Neuronal stem cell (in vitro differentiated cells): ENCODE data around the gene LRMDA.

Experiments used
- DNase-seq: peaks from one replicate; pipeline ENCODE4 v3.0.0-alpha.2; 2013; ENCODE audit warnings: low spot score
- H2AFZ ChIP-seq: one replicate; pipeline ENCODE4 v1.6.1; 2013; ENCODE audit warnings: mild to moderate bottlenecking, low read length, inconsistent platforms
- H2AK5ac ChIP-seq: 2 replicates; pipeline ENCODE4 v1.6.1; 2013; ENCODE audit warnings: low read depth, mild to moderate bottlenecking, inconsistent platforms, low read length, moderate library complexity, mixed read lengths
- H2BK120ac ChIP-seq: 2 replicates; pipeline ENCODE4 v1.6.1; 2013; ENCODE audit warnings: low read depth, mild to moderate bottlenecking, inconsistent platforms, low read length, moderate library complexity, mixed read lengths
- H2BK12ac ChIP-seq: one replicate; pipeline ENCODE4 v1.6.1; 2013; ENCODE audit warnings: low read length, inconsistent platforms
- H2BK15ac ChIP-seq: 2 replicates; pipeline ENCODE4 v1.6.1; 2013; ENCODE audit warnings: mild to moderate bottlenecking, low read length, inconsistent platforms, mixed read lengths
- H2BK5ac ChIP-seq: one replicate; pipeline ENCODE4 v1.6.1; 2013; ENCODE audit warnings: inconsistent platforms, mild to moderate bottlenecking, low read length, moderate library complexity
- H3K14ac ChIP-seq: one replicate; pipeline ENCODE4 v1.6.1; 2013; ENCODE audit warnings: low read length, inconsistent platforms
- H3K18ac ChIP-seq: 2 replicates; pipeline ENCODE4 v1.6.1; 2013; ENCODE audit warnings: low read length, inconsistent platforms
- H3K23ac ChIP-seq: 2 replicates; pipeline ENCODE4 v1.6.1; 2013; ENCODE audit warnings: low read depth, mild to moderate bottlenecking, mixed read lengths, low read length, inconsistent platforms; ENCODE audit not compliant: poor library complexity
- H3K27ac ChIP-seq: replicated peaks from 3 replicates; pipeline ENCODE4 v1.5.1; 2013; ENCODE audit warnings: low read length, inconsistent platforms
- H3K27me3 ChIP-seq, 3 experiments: 2 replicates each; pipeline ENCODE4 v1.6.1; 2013; ENCODE audit warnings: low read length in 3 of 3, mild to moderate bottlenecking in 2 of 3, inconsistent platforms in 1 of 3, low read depth in 1 of 3, mixed read lengths in 1 of 3, moderate library complexity in 1 of 3; ENCODE audit not compliant: control insufficient read depth in 3 of 3, insufficient read depth in 3 of 3
- H3K36me3 ChIP-seq, 2 donors: replicated peaks in 1 of 2; 2 replicates each; pipeline ENCODE4 v1.6.1; 2013; ENCODE audit warnings: low read length in 2 of 2; ENCODE audit not compliant: control insufficient read depth in 2 of 2, insufficient read depth in 2 of 2
- H3K4ac ChIP-seq: 2 replicates; pipeline ENCODE4 v1.6.1; 2013; ENCODE audit warnings: inconsistent platforms, mild to moderate bottlenecking, low read length, moderate library complexity
- H3K4me1 ChIP-seq, 2 donors: 1 replicate in 1 of 2; 2 replicates in 1 of 2; pipeline ENCODE4 v1.6.1; 2013; ENCODE audit warnings: low read length in 2 of 2, low read depth in 1 of 2; ENCODE audit not compliant: control insufficient read depth in 2 of 2, insufficient read depth in 1 of 2
- H3K4me2 ChIP-seq: one replicate; pipeline ENCODE4 v1.6.1; 2013; ENCODE audit warnings: mild to moderate bottlenecking, low read length, inconsistent platforms; ENCODE audit not compliant: insufficient read depth, poor library complexity, severe bottlenecking
- H3K4me3 ChIP-seq, 2 donors: 2 replicates each; pipeline ENCODE4 v1.5.1; 2013; ENCODE audit warnings: low read length in 2 of 2, mild to moderate bottlenecking in 2 of 2, inconsistent platforms in 1 of 2, moderate library complexity in 1 of 2
- H3K79me1 ChIP-seq: one replicate; pipeline ENCODE4 v1.6.1; 2013; ENCODE audit warnings: low read depth, mild to moderate bottlenecking, inconsistent platforms, low read length, moderate library complexity
- H3K9ac ChIP-seq: one replicate; pipeline ENCODE4 v1.6.1; 2013; ENCODE audit warnings: mild to moderate bottlenecking, low read depth, low read length, inconsistent platforms; ENCODE audit not compliant: poor library complexity
- H3K9me3 ChIP-seq, 2 donors: replicated peaks in 1 of 2; 2 replicates each; pipeline versions ENCODE3 to v1.6.1; 2013; ENCODE audit warnings: low read length in 2 of 2, mild to moderate bottlenecking in 2 of 2, inconsistent platforms in 1 of 2, low read depth in 1 of 2, mixed read lengths in 1 of 2, moderate library complexity in 1 of 2; ENCODE audit not compliant: control insufficient read depth in 2 of 2, insufficient read depth in 1 of 2
- H4K8ac ChIP-seq: one replicate; pipeline ENCODE4 v1.6.1; 2013; ENCODE audit warnings: low read depth, mild to moderate bottlenecking, inconsistent platforms, low read length, moderate library complexity
- H4K91ac ChIP-seq: one replicate; pipeline ENCODE4 v1.6.1; 2013; ENCODE audit warnings: low read length, low read depth, mild to moderate bottlenecking, inconsistent platforms; ENCODE audit not compliant: poor library complexity
- WGBS, 2 donors: extraction: QIAGEN DNeasy Blood & Tissue Kit; methylation state at CpG; one replicate each; pipeline ENCODE4 v1.1.7; 2013; ENCODE audit warnings: missing lambda C conversion rate in 2 of 2, mixed read lengths in 1 of 2; ENCODE audit not compliant: insufficient read length in 2 of 2, insufficient replicate concordance in 1 of 2; ENCODE audit errors: extremely low coverage in 2 of 2; 5-methylcytosine and 5-hydroxymethylcytosine counted together

Gene LRMDA

GRCh38 chr10:75417522-75417927 lies 13.9 kb upstream of the LRMDA start:
- peaks cover 0 to 21% (median 0%) of the 10 kb centered on the region in 3 experiments for H3K27me3 ChIP-seq
- WGBS, 2 donors, result no CpG with 5 or more reads among the region's 5 CpGs

GRCh38 chr10:75418293-75418692 lies 13.1 kb upstream of the LRMDA start:
- Histone ChIP-seq H2AFZ (no peak overlapping the region), H3K9me3 (peaks cover 0 to 4% of the 10 kb centered on the region in 2 donors), H3K4me1 (peaks cover 5 to 8% of the 10 kb centered on the region in 2 donors), H3K23ac (no peak overlapping the region), H3K79me1 (no peaks in the 10 kb centered on the region), H3K27me3 (peaks cover 0 to 21% (median 0%) of the 10 kb centered on the region in 3 experiments), H3K18ac (no peak overlapping the region), H3K4me2 (no peak overlapping the region), H3K27ac (no peak overlapping the region), H3K14ac (no peak overlapping the region), H3K9ac (no peak overlapping the region), H2AK5ac (no peak overlapping the region), H3K4ac (no peak overlapping the region), H3K4me3 (no peak overlapping the region), H4K91ac (no peak overlapping the region), H2BK12ac (no peak overlapping the region), H2BK120ac (no peak overlapping the region), H2BK5ac (no peak overlapping the region), H2BK15ac (no peak overlapping the region), H4K8ac (no peak overlapping the region), H3K36me3 (no peaks in the 10 kb centered on the region)
- no peak for DNase-seq
- WGBS, 2 donors, result no CpG with 5 or more reads among the region's 4 CpGs

More at GRCh38 chr10:75417522-75417927, 13.9 kb upstream of the LRMDA start:
- Histone ChIP-seq H3K36me3 (no peaks in the 10 kb centered on the region), H3K79me1 (no peaks in the 10 kb centered on the region), H4K91ac (no peak overlapping the region), H3K4ac (no peak overlapping the region), H3K4me1 (peaks cover 5 to 8% of the 10 kb centered on the region in 2 donors), H3K4me2 (no peak overlapping the region), H3K27ac (no peak overlapping the region), H2BK15ac (no peak overlapping the region), H2BK5ac (no peak overlapping the region), H3K18ac (no peak overlapping the region), H3K9me3 (peaks cover 0 to 4% of the 10 kb centered on the region in 2 donors), H4K8ac (no peak overlapping the region), H2AK5ac (no peak overlapping the region), H2AFZ (no peak overlapping the region), H3K9ac (no peak overlapping the region), H2BK120ac (no peak overlapping the region), H2BK12ac (no peak overlapping the region), H3K14ac (no peak overlapping the region), H3K4me3 (no peak overlapping the region), H3K23ac (no peak overlapping the region)
- DNase-seq, result no peak

- H3K4me2 ChIP-seq, result no peak overlapping the region
- H3K27ac ChIP-seq, result no peak overlapping the region
- no peak overlapping the region for H3K4ac ChIP-seq
- no CpG with 5 or more reads among the region's 8 CpGs for WGBS, 2 donors
- H2BK5ac ChIP-seq, result no peak overlapping the region
- no peak for DNase-seq
- H2AK5ac ChIP-seq, result no peak overlapping the region
- no peaks in the 10 kb centered on the region for H3K36me3 ChIP-seq
- H2BK120ac ChIP-seq, result no peak overlapping the region
- no peak overlapping the region for H3K4me3 ChIP-seq
- no peak overlapping the region for H3K23ac ChIP-seq
- H4K8ac ChIP-seq, result no peak overlapping the region
- no peak overlapping the region for H3K18ac ChIP-seq
- peaks cover 0 to 2% of the 10 kb centered on the region in 2 donors for H3K9me3 ChIP-seq
- H3K14ac ChIP-seq, result no peak overlapping the region
- H3K27me3 ChIP-seq, result peaks cover 0 to 16% (median 0%) of the 10 kb centered on the region in 3 experiments
- no peak overlapping the region for H2BK15ac ChIP-seq
- H3K4me1 ChIP-seq, result peaks cover 5 to 8% of the 10 kb centered on the region in 2 donors
- H2AFZ ChIP-seq, result no peak overlapping the region
- H4K91ac ChIP-seq, result no peak overlapping the region
- no peak overlapping the region for H2BK12ac ChIP-seq
- H3K79me1 ChIP-seq, result no peaks in the 10 kb centered on the region
- no peak overlapping the region for H3K9ac ChIP-seq
Observed at GRCh38 chr10:75418712-75419111, 12.7 kb upstream of the LRMDA start.

- Histone ChIP-seq H3K36me3 (no peaks in the 10 kb centered on the region), H3K4ac (no peak overlapping the region), H3K18ac (peak overlapping the region; percentile 16), H3K4me1 (peaks cover 0 to 6% of the 10 kb centered on the region in 2 donors), H4K91ac (no peak overlapping the region), H2BK120ac (no peak overlapping the region), H3K79me1 (no peaks in the 10 kb centered on the region), H3K4me3 (no peak overlapping the region), H3K9me3 (no peaks in the 10 kb centered on the region), H2BK12ac (no peak overlapping the region), H3K27ac (no peak overlapping the region), H2BK5ac (no peak overlapping the region), H3K4me2 (no peak overlapping the region), H4K8ac (no peak overlapping the region), H2AFZ (no peak overlapping the region), H3K23ac (no peak overlapping the region), H2AK5ac (no peak overlapping the region), H3K9ac (no peak overlapping the region), H2BK15ac (no peak overlapping the region), H3K27me3 (peaks cover 0 to 5% (median 0%) of the 10 kb centered on the region in 3 experiments), H3K14ac (no peak overlapping the region)
- DNase-seq, result no peak
- no CpG with 5 or more reads among the region's 6 CpGs for WGBS, 2 donors
Observed at GRCh38 chr10:75422913-75423312, 8.5 kb upstream of the LRMDA start.
